Mesenchymal stem cell (in vitro differentiated cells and primary cell): ENCODE results near the gene DNAH12.
A peak's percentile ranks its signal among the peaks of the same experiment; 100 is the strongest.
"Not testable (repeated sequence)": the region's sequence is repeated elsewhere in the genome, so short reads cannot be mapped to it uniquely, and the experiment has no call there.

Source experiments
- DNase-seq: peaks from one replicate; pipeline ENCODE4 v3.0.0-alpha.2; 2013
- H2AFZ ChIP-seq: one replicate; pipeline ENCODE4 v1.6.1; 2013; ENCODE audit warnings: low read depth, mild to moderate bottlenecking, control low read depth, inconsistent platforms, low read length, moderate library complexity
- H2AK5ac ChIP-seq: 2 replicates; pipeline ENCODE4 v1.6.1; 2013; ENCODE audit warnings: low read length, moderate library complexity, mild to moderate bottlenecking, inconsistent platforms; ENCODE audit not compliant: severe bottlenecking
- H2BK120ac ChIP-seq: one replicate; pipeline ENCODE4 v1.6.1; 2013; ENCODE audit warnings: low read depth, mild to moderate bottlenecking, inconsistent platforms, low read length, moderate library complexity
- H2BK12ac ChIP-seq, 2 experiments: one replicate each; pipeline ENCODE4 v1.6.1; 2013; ENCODE audit warnings: inconsistent platforms in 2 of 2, low read length in 2 of 2, mild to moderate bottlenecking in 2 of 2, moderate library complexity in 2 of 2, control low read depth in 1 of 2
- H2BK15ac ChIP-seq: one replicate; pipeline ENCODE4 v1.6.1; 2013; ENCODE audit warnings: mild to moderate bottlenecking, low read depth, inconsistent platforms; ENCODE audit not compliant: poor library complexity, severe bottlenecking
- H2BK5ac ChIP-seq: 2 replicates; pipeline ENCODE4 v1.6.1; 2013; ENCODE audit warnings: low read depth, mild to moderate bottlenecking, low read length, control low read depth, inconsistent platforms; ENCODE audit not compliant: poor library complexity, severe bottlenecking
- H3K14ac ChIP-seq, 2 experiments: one replicate each; pipeline ENCODE4 v1.6.1; 2013; ENCODE audit warnings: inconsistent platforms in 2 of 2, low read length in 2 of 2, control low read depth in 1 of 2, mild to moderate bottlenecking in 1 of 2, moderate library complexity in 1 of 2
- H3K18ac ChIP-seq, 2 experiments: one replicate each; pipeline ENCODE4 v1.6.1; 2013; ENCODE audit warnings: inconsistent platforms in 2 of 2, low read length in 2 of 2, control low read depth in 1 of 2, low read depth in 1 of 2, mild to moderate bottlenecking in 1 of 2
- H3K23ac ChIP-seq, 2 experiments: one replicate each; pipeline ENCODE4 v1.6.1; 2013; ENCODE audit warnings: inconsistent platforms in 2 of 2, low read length in 2 of 2, mild to moderate bottlenecking in 2 of 2, moderate library complexity in 2 of 2, control low read depth in 1 of 2
- H3K27ac ChIP-seq: 2 replicates; pipeline ENCODE4 v1.5.1; 2013; ENCODE audit warnings: mild to moderate bottlenecking, moderate library complexity, low read length, control low read depth, inconsistent platforms; ENCODE audit not compliant: poor library complexity, severe bottlenecking
- H3K27me3 ChIP-seq, 2 experiments: 2 replicates each; pipeline versions ENCODE4 v1.6.1 to v1.7.0; 2013; ENCODE audit warnings: low read length in 2 of 2, mild to moderate bottlenecking in 2 of 2, moderate library complexity in 2 of 2, control low read depth in 1 of 2, inconsistent platforms in 1 of 2; ENCODE audit not compliant: control insufficient read depth in 1 of 2, insufficient read depth in 1 of 2
- H3K36me3 ChIP-seq, 2 experiments: 2 replicates each; pipeline versions ENCODE4 v1.6.1 to v1.7.0; 2013; ENCODE audit warnings: low read length in 2 of 2, control low read depth in 1 of 2, inconsistent platforms in 1 of 2, low read depth in 1 of 2, mild to moderate bottlenecking in 1 of 2; ENCODE audit not compliant: insufficient read depth in 2 of 2, control insufficient read depth in 1 of 2
- H3K4ac ChIP-seq, 2 experiments: one replicate each; pipeline ENCODE4 v1.6.1; 2013; ENCODE audit warnings: inconsistent platforms in 2 of 2, low read length in 2 of 2, mild to moderate bottlenecking in 2 of 2, moderate library complexity in 2 of 2, control low read depth in 1 of 2, low read depth in 1 of 2
- H3K4me1 ChIP-seq: 2 replicates; pipeline ENCODE4 v1.6.1; 2013; ENCODE audit warnings: low read depth, low read length, control low read depth; ENCODE audit not compliant: control insufficient read depth, insufficient read depth
- H3K4me2 ChIP-seq: 2 replicates; pipeline ENCODE4 v1.6.1; 2013; ENCODE audit warnings: low read length, mild to moderate bottlenecking, inconsistent platforms; ENCODE audit not compliant: poor library complexity, severe bottlenecking
- H3K4me3 ChIP-seq, 2 experiments: 2 replicates each; pipeline versions ENCODE4 v1.5.1 to v1.7.0; 2013; ENCODE audit warnings: low read length in 2 of 2, mild to moderate bottlenecking in 2 of 2, control low read depth in 1 of 2, low read depth in 1 of 2; ENCODE audit not compliant: insufficient read depth in 1 of 2
- H3K79me1 ChIP-seq: replicated peaks from 2 replicates; pipeline ENCODE4 v1.6.1; 2013; ENCODE audit warnings: mild to moderate bottlenecking, control low read depth, low read length, inconsistent platforms; ENCODE audit not compliant: poor library complexity, severe bottlenecking
- H3K9ac ChIP-seq: 2 replicates; pipeline ENCODE4 v1.7.0; 2013; ENCODE audit warnings: mild to moderate bottlenecking, low read length, moderate library complexity
- H3K9me3 ChIP-seq: 2 replicates; pipeline ENCODE4 v1.7.0; 2013; ENCODE audit warnings: mild to moderate bottlenecking, low read length; ENCODE audit not compliant: control insufficient read depth
- H4K8ac ChIP-seq: one replicate; pipeline ENCODE4 v1.6.1; 2013; ENCODE audit warnings: inconsistent platforms, mild to moderate bottlenecking, low read length, moderate library complexity
- H4K91ac ChIP-seq: one replicate; pipeline ENCODE4 v1.6.1; 2013; ENCODE audit warnings: mild to moderate bottlenecking, low read length, inconsistent platforms
- WGBS: methylation state at CpG from one replicate; pipeline ENCODE4 v1.1.7; 2013; ENCODE audit warnings: mixed read lengths; 5-methylcytosine and 5-hydroxymethylcytosine counted together

Gene DNAH12

GRCh38 chr3:57309769-57310360 is 234.3 kb downstream of the DNAH12 start:
- Histone ChIP-seq H3K4ac (no peak overlapping the region), H4K8ac (no peak overlapping the region), H2BK5ac (no peak overlapping the region), H3K18ac (no peak overlapping the region), H2BK120ac (no peak overlapping the region), H3K4me3 (no peak overlapping the region), H2AK5ac (no peak overlapping the region), H2BK15ac (no peak overlapping the region), H3K9ac (no peak overlapping the region), H3K4me1 (no peaks in the 10 kb centered on the region), H3K27ac (no peak overlapping the region), H3K79me1 (no peaks in the 10 kb centered on the region), H3K23ac (no peak overlapping the region), H2AFZ (no peak overlapping the region), H3K36me3 (no peaks in the 10 kb centered on the region), H3K4me2 (no peak overlapping the region), H3K14ac (no peak overlapping the region), H3K9me3 (no peaks in the 10 kb centered on the region), H2BK12ac (no peak overlapping the region), H3K27me3 (peaks cover 0 to 3% of the 10 kb centered on the region in 2 experiments), H4K91ac (no peak overlapping the region)
- whole genome bisulfite sequencing: 94% methylated on average over 1 of the region's 3 CpGs
- DNase-seq: no peak

GRCh38 chr3:57303520-57303919 is 240.6 kb downstream of the DNAH12 start:
- not testable (repeated sequence) for H4K91ac ChIP-seq, H3K9ac ChIP-seq, H3K23ac ChIP-seq, H3K14ac ChIP-seq, H3K18ac ChIP-seq, H2AK5ac ChIP-seq, H3K4ac ChIP-seq, H2BK15ac ChIP-seq, H2BK12ac ChIP-seq, H3K9me3 ChIP-seq, H2BK5ac ChIP-seq, H2BK120ac ChIP-seq, H3K27me3 ChIP-seq, H3K4me3 ChIP-seq, H4K8ac ChIP-seq, DNase-seq, H3K4me2 ChIP-seq, H3K36me3 ChIP-seq, H2AFZ ChIP-seq, H3K79me1 ChIP-seq, H3K27ac ChIP-seq, H3K4me1 ChIP-seq
- 85% methylated on average over 7 of the region's 7 CpGs for WGBS

- Histone ChIP-seq H3K27me3 (no peaks in the 10 kb centered on the region), H3K27ac (no peak overlapping the region), H3K79me1 (no peaks in the 10 kb centered on the region)
Observed at GRCh38 chr3:57298041-57298440, 246.1 kb downstream of the DNAH12 start.

GRCh38 chr3:57292897-57293526 is 251.1 kb downstream of the DNAH12 start:
- no peak overlapping the region for H2AK5ac ChIP-seq
- no peak overlapping the region for H3K4ac ChIP-seq
- H2BK12ac ChIP-seq: no peak overlapping the region
- H3K4me1 ChIP-seq: peaks cover under 1% of the 10 kb centered on the region
- no peak overlapping the region for H3K14ac ChIP-seq
- H3K27ac ChIP-seq: no peak overlapping the region
- no peak overlapping the region for H4K8ac ChIP-seq
- H3K4me2 ChIP-seq: no peak overlapping the region
- no peak overlapping the region for H3K23ac ChIP-seq
- H3K4me3 ChIP-seq: no peak overlapping the region
- H2BK120ac ChIP-seq: no peak overlapping the region
- H3K9ac ChIP-seq: no peak overlapping the region
- H3K79me1 ChIP-seq: no peaks in the 10 kb centered on the region
- no peaks in the 10 kb centered on the region for H3K36me3 ChIP-seq
- WGBS: 95% methylated on average over 3 of the region's 4 CpGs
- no peak overlapping the region for H2BK15ac ChIP-seq
- no peak overlapping the region for H4K91ac ChIP-seq
- H3K9me3 ChIP-seq: no peaks in the 10 kb centered on the region
- no peak overlapping the region for H3K18ac ChIP-seq
- no peak overlapping the region for H2AFZ ChIP-seq
- H3K27me3 ChIP-seq: no peaks in the 10 kb centered on the region
- no peak for DNase-seq
- no peak overlapping the region for H2BK5ac ChIP-seq

More at GRCh38 chr3:57298041-57298440, 246.1 kb downstream of the DNAH12 start:
- 100% methylated on average over 1 of the region's 1 CpG for WGBS
- H3K4me1 ChIP-seq: peaks cover 1% of the 10 kb centered on the region
- H3K9ac ChIP-seq: no peak overlapping the region
- peak; percentile 21 for DNase-seq
- no peak overlapping the region for H4K8ac ChIP-seq
- H2BK15ac ChIP-seq: no peak overlapping the region
- no peak overlapping the region for H3K4me2 ChIP-seq
- H3K4me3 ChIP-seq: no peak overlapping the region
- H3K23ac ChIP-seq: no peak overlapping the region
- H2BK12ac ChIP-seq: no peak overlapping the region
- no peak overlapping the region for H2AK5ac ChIP-seq
- no peak overlapping the region for H3K18ac ChIP-seq
- H3K36me3 ChIP-seq: no peaks in the 10 kb centered on the region
- H3K4ac ChIP-seq: no peak overlapping the region
- no peak overlapping the region for H3K14ac ChIP-seq
- no peak overlapping the region for H2BK120ac ChIP-seq
- H4K91ac ChIP-seq: no peak overlapping the region
- H2AFZ ChIP-seq: no peak overlapping the region
- no peak overlapping the region for H2BK5ac ChIP-seq
- H3K9me3 ChIP-seq: no peaks in the 10 kb centered on the region
